ENCODE results near the gene ARFIP2.

- no peak for TF ChIP-seq CTCF (conservative IDR thresholded peaks at IDR 0.05)
- no peak for TF ChIP-seq EZH2 (IDR thresholded peaks at IDR 0.05; ENCODE audit: low read depth)
These were observed 48.1 kb upstream of the ARFIP2 start for GRCh38 chr11:6529266-6529665.

Measured in PC-9 (cell line).